GM21737 (cell line): ENCODE data around the gene GNL3.

Experiments
- ATAC-seq: cut with Tn5 transposase; IDR thresholded peaks from one replicate; pipeline ENCODE4 v1.9.1; 2021; ENCODE audit warnings: mild to moderate bottlenecking, moderate library complexity; ENCODE audit not compliant: unreplicated experiment

The GNL3 gene

GRCh38 chr3:52685285-52685708 is 535 bp upstream of the GNL3 start:
- ATAC-seq: peak; percentile 83

GRCh38 chr3:52688266-52688665 is 2.4 kb downstream of the GNL3 start:
- no peak for ATAC-seq

DNA sequence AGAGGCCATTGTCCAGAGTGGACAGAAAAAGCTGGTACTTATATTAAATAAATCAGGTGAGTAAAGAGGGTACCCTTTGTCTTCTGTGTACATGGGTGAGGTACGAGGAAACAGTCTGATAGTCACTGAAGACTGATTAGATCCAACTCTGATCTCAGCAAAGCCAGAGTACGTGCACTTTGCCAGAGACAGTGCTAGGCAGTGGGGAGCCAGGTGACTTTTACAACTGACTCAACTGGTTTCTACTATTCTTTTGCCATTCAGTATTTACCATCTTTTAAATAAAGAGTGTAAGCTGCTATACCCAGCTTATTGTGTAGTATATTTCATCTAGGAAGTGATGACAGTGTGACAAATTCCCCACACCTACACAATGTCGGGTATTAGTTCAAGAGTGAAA is 3.3 kb downstream of the GNL3 start:
- no peak for ATAC-seq

DNA sequence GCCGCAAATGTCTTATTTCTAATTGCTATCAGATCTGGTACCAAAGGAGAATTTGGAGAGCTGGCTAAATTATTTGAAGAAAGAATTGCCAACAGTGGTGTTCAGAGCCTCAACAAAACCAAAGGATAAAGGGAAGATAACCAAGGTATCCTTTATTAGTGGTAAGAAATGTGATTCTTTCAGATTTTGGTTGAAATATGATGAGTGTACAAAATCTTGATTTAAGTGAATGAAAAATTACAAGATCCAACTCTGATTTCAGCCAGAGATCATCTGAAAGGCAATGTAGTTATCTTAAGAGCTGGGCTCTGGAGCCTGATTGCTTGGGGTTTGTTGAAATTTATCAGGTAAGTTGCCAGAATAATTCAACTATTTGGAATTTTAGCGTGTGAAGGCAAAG is 4.7 kb downstream of the GNL3 start:
- ATAC-seq: no peak

DNA sequence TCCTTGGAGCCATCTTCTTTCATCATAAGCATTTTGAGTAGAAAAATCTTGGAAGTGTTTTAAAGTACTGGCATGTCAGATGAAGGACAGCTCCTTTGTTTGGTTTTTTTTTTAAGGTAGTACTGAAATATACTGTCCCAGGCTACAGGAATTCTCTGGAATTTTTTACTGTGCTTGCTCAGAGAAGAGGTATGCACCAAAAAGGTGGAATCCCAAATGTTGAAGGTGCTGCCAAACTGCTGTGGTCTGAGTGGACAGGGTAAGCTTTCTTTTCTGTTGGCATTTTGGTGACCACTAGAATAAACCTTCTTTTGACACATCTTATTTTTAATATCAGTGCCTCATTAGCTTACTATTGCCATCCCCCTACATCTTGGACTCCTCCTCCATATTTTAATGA is 7.2 kb downstream of the GNL3 start:
- no peak for ATAC-seq

- no peak for ATAC-seq
Measured at GRCh38 chr3:52694528-52695189, 8.8 kb downstream of the GNL3 start.

DNA sequence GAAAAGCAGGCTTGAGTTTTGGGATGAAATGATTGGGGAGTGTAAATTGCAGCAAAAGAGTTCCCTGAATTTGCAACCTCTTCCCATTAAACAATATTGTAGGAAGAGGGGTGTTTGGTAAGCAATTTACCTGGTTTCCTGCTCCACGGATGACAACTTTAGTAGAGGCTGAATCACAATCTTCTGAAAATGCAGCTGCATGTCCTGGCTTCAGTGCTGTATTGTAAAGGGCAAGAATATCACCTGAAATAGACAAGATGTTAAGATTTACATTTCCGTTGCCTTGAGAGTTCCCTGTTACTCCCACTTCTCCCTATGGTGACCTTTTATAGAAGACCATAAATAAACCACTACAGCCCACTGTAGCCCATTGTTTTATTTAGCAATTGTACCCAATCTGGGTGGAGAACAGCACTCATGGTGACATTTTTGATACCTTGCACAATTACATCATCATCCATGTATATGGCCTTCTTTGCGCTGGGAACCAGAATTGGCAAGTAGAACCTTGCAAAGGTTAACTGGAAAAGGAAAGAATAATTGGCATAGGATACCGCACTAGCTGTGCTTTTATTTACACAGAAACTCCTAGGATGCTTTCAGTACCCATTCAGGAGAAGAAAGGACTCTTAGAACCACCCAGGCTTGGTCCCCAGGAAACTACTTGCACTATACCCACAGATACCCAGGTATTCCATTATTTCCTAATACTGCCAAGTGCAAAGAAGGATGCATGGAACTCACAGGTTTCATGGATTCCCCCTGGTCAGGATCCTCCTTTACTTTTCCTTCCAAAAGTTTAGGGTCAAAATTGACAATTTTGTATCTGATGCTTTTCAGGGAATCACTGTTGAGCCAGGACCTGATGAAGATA is 10.2 kb downstream of the GNL3 start:
- no peak for ATAC-seq

DNA sequence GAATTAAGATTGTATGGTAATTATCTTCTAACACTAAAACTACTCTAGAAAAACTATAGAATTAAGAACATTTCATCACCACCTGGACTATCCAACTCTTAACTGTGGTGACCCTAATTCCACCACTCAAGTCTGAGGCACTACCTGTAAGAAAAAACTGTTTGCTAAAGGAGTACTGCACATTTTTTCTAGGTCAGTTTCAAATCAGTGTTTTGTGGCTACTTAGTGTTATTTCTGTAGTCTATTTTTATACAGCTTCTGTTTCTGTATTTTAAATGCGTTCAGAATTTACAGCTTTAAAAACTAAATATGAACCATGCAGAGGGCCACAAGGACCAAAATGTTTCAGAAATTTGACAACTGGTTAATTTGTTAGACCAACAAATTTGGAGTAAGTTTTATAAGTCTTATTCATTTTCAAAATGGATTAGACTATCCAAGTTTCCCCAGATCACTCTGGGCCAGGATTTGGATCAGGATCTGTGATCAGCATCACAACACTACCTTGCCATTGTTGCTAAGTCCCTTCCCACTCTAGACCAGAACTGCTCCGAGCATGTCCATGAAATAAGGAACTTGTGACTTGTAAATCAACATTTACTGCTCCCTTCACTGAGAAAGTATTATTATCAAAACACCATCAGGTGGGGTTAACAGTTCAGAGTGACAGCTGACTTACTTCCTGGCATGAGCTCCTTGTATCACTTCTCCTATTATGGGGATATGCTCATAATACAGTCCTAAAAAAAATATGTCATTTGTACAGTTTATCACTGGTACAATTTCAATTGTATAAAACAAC is 11.2 kb downstream of the GNL3 start:
- no peak for ATAC-seq

- no peak for ATAC-seq
Measured at GRCh38 chr3:52697632-52697965, 11.8 kb downstream of the GNL3 start.

DNA sequence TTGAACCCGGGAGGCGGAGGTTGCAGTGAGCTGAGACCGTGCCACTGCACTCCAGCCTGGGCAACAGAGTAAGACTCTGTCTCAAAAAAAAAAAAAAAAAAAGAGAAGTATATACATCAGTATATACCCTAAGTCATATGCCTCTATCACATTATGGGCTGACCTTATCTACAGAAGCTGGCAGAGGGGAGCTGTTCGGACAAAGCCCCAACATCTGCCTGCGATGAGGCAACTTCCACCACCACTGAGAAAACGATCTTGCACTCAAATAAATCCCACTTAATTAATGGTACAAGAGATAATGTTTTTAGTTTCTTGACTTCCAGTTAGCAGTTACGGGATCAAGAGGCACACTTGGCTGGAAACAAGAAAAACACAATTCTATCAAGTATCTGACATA is 17.5 kb downstream of the GNL3 start:
- no peak for ATAC-seq

DNA sequence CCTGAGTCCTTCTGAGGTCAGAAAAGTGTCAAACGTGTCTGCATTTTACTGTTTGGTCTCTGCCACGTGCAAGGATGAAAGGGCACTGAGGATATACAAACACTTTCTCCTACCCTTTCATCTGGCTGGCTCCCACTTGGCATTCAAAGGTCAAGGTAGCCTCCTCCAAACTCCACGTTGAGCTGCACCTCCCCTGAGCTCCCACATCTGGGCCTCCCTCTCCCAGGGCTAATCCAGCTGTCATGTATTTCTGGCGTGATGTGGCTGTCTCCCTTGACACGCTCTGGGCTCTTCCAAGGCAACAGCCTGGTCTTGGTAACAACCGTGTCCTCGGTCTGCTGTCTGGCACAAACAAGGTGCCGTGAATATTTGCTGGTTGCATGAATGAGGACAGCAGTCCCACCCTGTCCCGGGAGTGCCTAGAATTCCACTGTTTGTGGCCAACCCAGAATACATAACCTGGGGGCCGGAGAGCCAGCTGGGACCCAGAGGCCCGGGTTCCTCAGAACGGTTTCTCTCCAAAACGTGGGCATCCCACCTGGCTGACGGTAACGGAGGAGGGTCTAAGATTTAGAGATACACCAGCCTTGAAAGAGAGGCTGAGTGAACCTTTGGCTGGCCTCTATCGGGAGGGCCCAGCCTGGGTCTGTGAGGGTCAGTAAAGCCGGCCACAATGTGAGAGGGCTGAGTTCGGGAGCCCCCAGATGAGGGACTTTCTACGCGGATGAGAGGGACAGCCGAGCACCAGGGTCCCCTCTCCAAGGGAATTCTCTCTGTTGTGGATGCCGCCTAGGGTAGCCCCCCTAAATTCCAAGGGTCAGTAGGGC is 19.0 kb downstream of the GNL3 start:
- ATAC-seq: peak; percentile 1

DNA sequence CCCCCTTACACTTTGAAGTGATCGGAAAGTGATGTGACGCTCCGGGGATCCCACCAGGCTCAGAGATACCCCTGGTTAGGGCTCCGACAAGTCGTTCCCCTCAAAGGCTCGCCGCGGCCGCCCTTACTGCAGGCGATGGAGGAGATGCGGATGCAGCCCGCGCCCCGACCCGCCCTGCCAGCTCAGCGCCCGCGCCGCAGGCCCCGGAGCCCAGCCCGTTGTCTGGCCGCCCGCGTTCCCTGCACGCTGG is 19.5 kb downstream of the GNL3 start:
- ATAC-seq: no peak

GRCh38 chr3:52705688-52706686 is 20.2 kb downstream of the GNL3 start, which contains the start of the genes GLT8D1 and SPCS1:
Gene GLT8D1 (minus strand): TSS chr3:52705791. CDS start chr3:52700460, 5,331 bp downstream.
Gene SPCS1 (plus strand): TSS chr3:52706106. CDS start chr3:52706247, 141 bp downstream.
- ATAC-seq: peak; percentile 79

GRCh38 chr3:52707585-52707984 is 21.8 kb downstream of the GNL3 start:
- ATAC-seq: no peak

DNA sequence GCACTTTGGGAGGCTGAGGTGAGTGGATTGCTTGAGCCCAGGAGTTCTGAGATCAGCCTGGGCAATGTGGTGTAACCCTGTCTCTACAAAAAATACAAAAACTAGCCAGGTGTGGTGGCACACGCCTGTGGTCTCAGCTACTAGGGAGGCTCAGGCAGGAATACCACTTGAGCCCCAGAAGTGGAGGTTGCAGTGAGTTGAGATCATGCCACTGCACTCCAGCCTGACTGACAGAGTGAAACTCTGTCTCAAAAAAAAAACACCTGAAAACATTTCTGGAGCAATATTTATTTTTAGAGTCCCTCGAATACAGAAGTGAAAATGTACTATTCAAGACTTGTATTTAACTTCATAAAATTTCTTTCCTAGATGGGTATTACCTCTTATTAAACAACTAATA is 24.7 kb downstream of the GNL3 start:
- ATAC-seq: no peak

GRCh38 chr3:52712291-52713212 is 26.7 kb downstream of the GNL3 start:
- ATAC-seq: no peak

DNA sequence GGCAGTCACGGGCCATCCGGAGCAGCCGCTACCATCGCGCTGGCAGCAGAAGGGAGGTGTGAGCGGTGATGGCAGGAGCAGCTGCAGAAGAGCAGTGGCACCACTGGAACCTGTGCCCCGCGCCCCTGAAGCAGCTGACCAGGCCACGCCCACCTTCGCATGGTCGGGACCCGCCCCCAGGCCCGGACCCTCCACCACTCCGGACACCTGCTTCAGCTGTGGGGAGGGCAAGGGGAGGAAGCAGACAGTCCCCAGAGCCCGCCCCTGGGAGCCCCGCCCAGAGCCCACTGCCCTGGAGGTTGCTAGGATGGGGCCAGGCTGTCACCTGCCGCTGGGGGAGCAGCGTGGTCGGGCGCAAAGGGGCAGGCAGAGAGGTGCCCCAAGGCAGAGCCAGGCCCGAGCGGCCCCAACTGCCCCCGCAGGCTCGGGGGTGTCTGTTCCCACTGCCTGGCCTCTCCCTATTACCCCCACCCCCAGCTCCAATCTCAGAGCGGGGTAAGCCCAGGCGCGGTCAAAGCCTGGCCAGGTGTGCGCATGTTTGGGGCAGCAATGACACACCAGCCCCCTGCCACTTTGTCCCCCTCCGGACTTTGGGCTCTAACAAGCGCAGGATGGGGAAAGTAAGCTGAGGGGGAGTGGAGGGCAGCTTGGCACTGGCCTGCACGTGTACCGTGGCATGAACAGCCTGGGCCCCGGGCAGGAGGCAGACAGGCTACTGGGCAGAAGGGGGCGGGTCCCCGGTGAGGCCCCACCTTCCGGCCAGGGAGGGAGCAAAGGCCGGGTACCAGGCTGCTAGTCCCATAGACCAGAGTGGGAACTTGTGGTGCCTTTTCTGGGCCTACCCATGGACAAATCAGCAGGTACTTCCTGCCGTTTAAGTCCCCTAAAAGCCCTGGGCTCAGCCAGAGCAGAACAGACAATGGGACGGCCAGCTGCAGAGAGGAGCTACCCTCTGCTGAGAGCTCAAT is 28.8 kb downstream of the GNL3 start:
- no peak for ATAC-seq
